GM12878 (cell line): Measurements from ENCODE around the gene UBL4A. TPM values are rescaled to one million over a fixed set of nuclear protein-coding genes. Genes with fewer than 3 reads are reported as not detected.

Experiments
- ATAC-seq: fragments of 200-7000 bp; cut with Tn5 transposase; 3 replicates; pipeline ENCODE4 v1.9.1; 2020; ENCODE audit warnings: mild to moderate bottlenecking, moderate library complexity
- BruUV-seq: library from RNA; stranded (reverse); fragments of 400-500 nt; replicated peaks from 2 replicates; lab custom pipeline; 2021; lab: Mats Ljungman, UMichigan
- CTCF ChIA-PET: fragments of 300-600 bp; sonication (Branson Sonifier 250); formaldehyde crosslinking; extraction: SDS; loops from one replicate; lab custom pipeline; 2021; ENCODE audit warnings: inconsistent platforms; lab: Yijun Ruan, JAX
- POLR2A ChIA-PET: fragments of 350-600 bp; formaldehyde crosslinking; extraction: SDS; loops from one replicate; lab custom pipeline; 2021; ENCODE audit warnings: inconsistent platforms; lab: Charles Lee
- RAD21 ChIA-PET: fragments of 300-600 bp; sonication (Branson Sonifier 250); formaldehyde crosslinking; loops from one replicate; lab custom pipeline; 2023; ENCODE audit warnings: antibody characterized with exemption; ENCODE audit not compliant: unreplicated experiment; lab: Charles Lee
- SMC1A ChIA-PET: fragments of 300-600 bp; sonication (Branson Sonifier 250); formaldehyde crosslinking; loops from one replicate; lab custom pipeline; 2023; ENCODE audit not compliant: unreplicated experiment, uncharacterized antibody; lab: Charles Lee
- DNase-seq: peaks from one replicate; pipeline ENCODE4 v3.0.0-alpha.2; 2011; ENCODE audit warnings: low read depth, low spot score
- FAIRE-seq: peaks from 3 replicates; lab custom pipeline; 2011; peaks lifted over from hg19 to GRCh38; lab: Jason Lieb, UNC
- H2AFZ ChIP-seq: 2 replicates; pipeline ENCODE4 v1.6.0; 2011; ENCODE audit warnings: low read depth, low read length, control low read depth; ENCODE audit not compliant: control insufficient read depth
- H3K27ac ChIP-seq: 2 replicates; pipeline ENCODE4 v1.5.1; 2011; ENCODE audit warnings: control low read depth; ENCODE audit not compliant: control insufficient read depth, insufficient read depth
- H3K27me3 ChIP-seq, 2 experiments: replicated peaks in 1 of 2; 2 replicates each; pipeline versions ENCODE4 v1.6.0 to v1.6.1; 2011; ENCODE audit warnings: low read length in 1 of 2; ENCODE audit not compliant: control insufficient read depth in 2 of 2, insufficient read depth in 2 of 2
- H3K36me3 ChIP-seq, 2 experiments: 2 replicates each; pipeline ENCODE4 v1.5.1; 2011; ENCODE audit warnings: low read length in 1 of 2; ENCODE audit not compliant: control insufficient read depth in 2 of 2, insufficient read depth in 2 of 2
- H3K4me1 ChIP-seq: 2 replicates; pipeline ENCODE4 v1.6.1; 2011; ENCODE audit warnings: mild to moderate bottlenecking, low read length, moderate library complexity, mixed read lengths; ENCODE audit not compliant: control insufficient read depth, insufficient read depth
- H3K4me2 ChIP-seq: 2 replicates; pipeline ENCODE4 v1.6.0; 2011; ENCODE audit warnings: control low read depth; ENCODE audit not compliant: control insufficient read depth, insufficient read depth
- H3K4me3 ChIP-seq: fragments of 200-600 bp; sonication (generic); 2 replicates; pipeline ENCODE4 v1.5.1; 2016
- H3K79me2 ChIP-seq: 2 replicates; pipeline ENCODE4 v1.6.0; 2011; ENCODE audit warnings: low read length; ENCODE audit not compliant: control insufficient read depth, insufficient read depth
- H3K9ac ChIP-seq: 2 replicates; pipeline ENCODE4 v1.8.0; 2011; ENCODE audit warnings: low read length, control low read depth, mixed read lengths; ENCODE audit not compliant: control insufficient read depth, insufficient read depth
- H3K9me3 ChIP-seq: replicated peaks from 3 replicates; pipeline ENCODE4 v1.5.1; 2011; ENCODE audit warnings: mild to moderate bottlenecking, low read length; ENCODE audit not compliant: control insufficient read depth, insufficient read depth
- H4K20me1 ChIP-seq: 2 replicates; pipeline ENCODE4 v1.6.0; 2011; ENCODE audit not compliant: control insufficient read depth, insufficient read depth
- CREB1 ChIP-seq: IDR thresholded peaks from 2 replicates; pipeline ENCODE4 v1.6.1; 2012; ENCODE audit warnings: low read depth, mild to moderate bottlenecking, inconsistent platforms
- EED ChIP-seq: sonication (generic); IDR thresholded peaks from 2 replicates; pipeline ENCODE4 v1.6.1; 2016; ENCODE audit warnings: antibody characterized with exemption, low read depth
- ESRRA ChIP-seq: IDR thresholded peaks from 2 replicates; pipeline ENCODE4 v1.6.1; 2012; ENCODE audit warnings: mild to moderate bottlenecking, low read length, improper control_type of control experiment
- ETV6 ChIP-seq, 2 experiments: fragments of 450-650 bp in 1 of 2; IDR thresholded peaks in 1 of 2; conservative IDR thresholded peaks in 1 of 2; 2 replicates each; pipeline ENCODE4 v1.6.1; 2014; ENCODE audit warnings: antibody characterized with exemption in 1 of 2, borderline replicate concordance in 1 of 2, low read depth in 1 of 2, mild to moderate bottlenecking in 1 of 2, moderate library complexity in 1 of 2
- FOXK2 ChIP-seq: fragments of 450-650 bp; IDR thresholded peaks from 2 replicates; pipeline ENCODE4 v1.6.1; 2017; ENCODE audit warnings: mild to moderate bottlenecking, moderate library complexity
- JUNB ChIP-seq: IDR thresholded peaks from 2 replicates; pipeline ENCODE4 v1.6.1; 2016; ENCODE audit warnings: antibody characterized with exemption, mild to moderate bottlenecking
- LARP7 ChIP-seq: fragments of 450-650 bp; IDR thresholded peaks from 2 replicates; pipeline ENCODE4 v1.6.1; 2017; ENCODE audit warnings: mild to moderate bottlenecking
- NFIC ChIP-seq: IDR thresholded peaks from 2 replicates; pipeline ENCODE4 v1.6.1; 2012; ENCODE audit warnings: low read depth, mild to moderate bottlenecking, inconsistent platforms, low read length, moderate library complexity
- RBBP5 ChIP-seq: fragments of 200-600 bp; sonication (generic); conservative IDR thresholded peaks from 2 replicates; pipeline ENCODE4 v1.6.1; 2016
- SPI1 ChIP-seq: IDR thresholded peaks from 2 replicates; pipeline ENCODE4 v1.6.1; 2011; ENCODE audit warnings: low read depth, mild to moderate bottlenecking, low read length, moderate library complexity, borderline replicate concordance; ENCODE audit not compliant: insufficient read depth
- SREBF1 ChIP-seq: IDR thresholded peaks from 2 replicates; pipeline ENCODE4 v1.6.1; 2012; ENCODE audit warnings: mild to moderate bottlenecking, low read length
- STAT3 ChIP-seq: IDR thresholded peaks from 2 replicates; pipeline ENCODE4 v1.6.1; 2011; ENCODE audit warnings: low read depth, low read length, improper control_type of control experiment
- ZBED1 ChIP-seq: IDR thresholded peaks from 2 replicates; pipeline ENCODE4 v1.6.1; 2016; ENCODE audit warnings: borderline replicate concordance
- WGBS: methylation state at CpG from one replicate; pipeline ENCODE4 v1.1.6; 2016; ENCODE audit warnings: low lambda C conversion rate; ENCODE audit not compliant: insufficient replicate concordance, insufficient coverage; ENCODE audit errors: missing lambda C conversion rate; 5-methylcytosine and 5-hydroxymethylcytosine counted together
- in situ Hi-C: fragments of 300-500 bp; cut with MboI; formaldehyde crosslinking; loops from 9 replicates; pipeline ENCODE4 v1.14.3; 2018; ENCODE audit warnings: mixed read lengths
- intact Hi-C: fragments of 100-400 bp; cut with micrococcal nuclease; formaldehyde crosslinking; loops from one replicate; pipeline ENCODE4 v1.14.2; 2022; ENCODE audit not compliant: unreplicated experiment
- polyA plus RNA-seq, 11 experiments: library from polyadenylated mRNA; depleted of rRNA in 4 of 11; unstranded in 6 of 11; stranded (reverse) in 5 of 11; fragments of >200 nt; fragmentation: Nextera tagmentation in 4 of 11; fragmentation: Illumina TruSeq in 1 of 11; extraction: Ambion mirVana in 4 of 11; extraction: Trizol in 1 of 11; gene quantifications; 1 replicate in 1 of 11; 2 replicates in 10 of 11; pipeline versions ENCODE4 v1.2.1 to v1.2.3, GENCODE V29; 2011 to 2016; ENCODE audit warnings: inconsistent platforms in 2 of 11, missing spikeins in 2 of 11, low read depth in 1 of 11
- total RNA-seq, 4 experiments: library from RNA; depleted of rRNA in 3 of 4; stranded (reverse); fragments of >200 nt in 3 of 4; fragmentation: Illumina TruSeq in 1 of 4; extraction: Trizol in 1 of 4; gene quantifications; 2 replicates each; pipeline versions ENCODE4 v1.2.1 to v1.2.3, GENCODE V29; 2013 to 2021
- TF ChIP-seq, protein P1 (sequence below): IDR thresholded peaks from 2 replicates; pipeline ENCODE4 v1.6.1; 2011; ENCODE audit warnings: mild to moderate bottlenecking, low read depth, low read length, moderate library complexity; ENCODE audit not compliant: insufficient replicate concordance

The UBL4A gene
- total and polyA plus RNA-seq, 10 of the 15 experiments (the other 5 are each of a cell fraction or from before 2014, with no cell fraction given), result 4.2 to 49.9 (median 34.0) TPM

- no peaks in the 10 kb centered on the region for H4K20me1 ChIP-seq
- ChIA-PET POLR2A (no interaction called here), RAD21 (no interaction called here), SMC1A (no interaction called here), CTCF (no interaction called here)
- intact Hi-C loops (no loop called here), in situ Hi-C loops (no loop called here)
- BruUV-seq, result no TSS peak
- no peak overlapping the region for H2AFZ ChIP-seq
- WGBS, result 94% methylated on average over 19 of the region's 21 CpGs
- H3K4me2 ChIP-seq, result no peak overlapping the region
- TF ChIP-seq EED (no peak), SPI1 (no peak), CREB1 (no peak), RBBP5 (no peak), SREBF1 (no peak), ETV6 (conservative IDR thresholded peaks at IDR 0.05 in 1 of 2, IDR thresholded peaks at IDR 0.05 in 1 of 2; ENCODE audit: borderline replicate concordance in 1 of 2, low read depth in 1 of 2) (no peak), ESRRA (no peak), STAT3 (no peak), NFIC (no peak), JUNB (no peak), ZBED1 (no peak), LARP7 (no peak), FOXK2 (no peak)
- TF ChIP-seq, protein P1, sequence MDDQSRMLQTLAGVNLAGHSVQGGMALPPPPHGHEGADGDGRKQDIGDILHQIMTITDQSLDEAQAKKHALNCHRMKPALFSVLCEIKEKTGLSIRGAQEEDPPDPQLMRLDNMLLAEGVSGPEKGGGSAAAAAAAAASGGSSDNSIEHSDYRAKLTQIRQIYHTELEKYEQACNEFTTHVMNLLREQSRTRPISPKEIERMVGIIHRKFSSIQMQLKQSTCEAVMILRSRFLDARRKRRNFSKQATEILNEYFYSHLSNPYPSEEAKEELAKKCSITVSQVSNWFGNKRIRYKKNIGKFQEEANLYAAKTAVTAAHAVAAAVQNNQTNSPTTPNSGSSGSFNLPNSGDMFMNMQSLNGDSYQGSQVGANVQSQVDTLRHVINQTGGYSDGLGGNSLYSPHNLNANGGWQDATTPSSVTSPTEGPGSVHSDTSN, result no peak
- ATAC-seq (no peak), FAIRE-seq (no peak), DNase-seq (no peak)
- H3K4me3 ChIP-seq, result no peak overlapping the region
- no peaks in the 10 kb centered on the region for H3K27me3 ChIP-seq
- no peaks in the 10 kb centered on the region; the same call in 2 of the 3 replicates for H3K9me3 ChIP-seq
- H3K36me3 ChIP-seq, result peaks cover 0 to 2% of the 10 kb centered on the region in 2 experiments; a peak in 3 of 4 replicates
- no peak overlapping the region for H3K9ac ChIP-seq
- no peaks in the 10 kb centered on the region for H3K4me1 ChIP-seq
- no peak overlapping the region for H3K27ac ChIP-seq
- H3K79me2 ChIP-seq, result no peaks in the 10 kb centered on the region
Measured at GRCh38 chrX:154467556-154467955, 18.9 kb downstream of the UBL4A start.
